ENCODE results near the gene SLC29A4.

SLC29A4 gene

GRCh38 chr7:5330288-5330687 is 47.5 kb downstream of the SLC29A4 start:
- no peak for DNase-seq

- no peak for DNase-seq
Observed at GRCh38 chr7:5332579-5332978, 49.8 kb downstream of the SLC29A4 start.

- no peak for DNase-seq
Observed at GRCh38 chr7:5333121-5334045, 50.6 kb downstream of the SLC29A4 start.

GRCh38 chr7:5334671-5335070 is 51.9 kb downstream of the SLC29A4 start:
- DNase-seq, result no peak

GRCh38 chr7:5337047-5337446 is 54.3 kb downstream of the SLC29A4 start:
- DNase-seq, result no peak

- DNase-seq, result no peak
Observed at GRCh38 chr7:5339955-5340354, 57.2 kb downstream of the SLC29A4 start.

- no peak for DNase-seq
Observed at GRCh38 chr7:5342631-5343030, 59.9 kb downstream of the SLC29A4 start.

GRCh38 chr7:5343884-5344283 is 61.1 kb downstream of the SLC29A4 start:
- DNase-seq, result no peak

- no peak for DNase-seq
Observed at GRCh38 chr7:5344342-5344741, 61.6 kb downstream of the SLC29A4 start.

GRCh38 chr7:5345171-5345570 is 62.4 kb downstream of the SLC29A4 start:
- no peak for DNase-seq

GRCh38 chr7:5345671-5346070 is 62.9 kb downstream of the SLC29A4 start:
- DNase-seq, result no peak

GRCh38 chr7:5348134-5349004 is 65.6 kb downstream of the SLC29A4 start:
- DNase-seq, result no peak

- no peak for DNase-seq
Observed at GRCh38 chr7:5349005-5349380, 66.2 kb downstream of the SLC29A4 start.

GRCh38 chr7:5349437-5350173 is 66.9 kb downstream of the SLC29A4 start:
- no peak for DNase-seq

- no peak for DNase-seq
Observed at GRCh38 chr7:5350174-5350463, 67.4 kb downstream of the SLC29A4 start.

- no peak for DNase-seq
Observed at GRCh38 chr7:5350600-5351385, 68.0 kb downstream of the SLC29A4 start.

- peak; percentile 59 for DNase-seq
Observed at GRCh38 chr7:5351507-5352265, 68.9 kb downstream of the SLC29A4 start.

GRCh38 chr7:5352440-5353010 is 69.8 kb downstream of the SLC29A4 start:
- no peak for DNase-seq

GRCh38 chr7:5354460-5355232 is 71.9 kb downstream of the SLC29A4 start:
- DNase-seq, result peak; percentile 25
